Vagina (tissue), 2 donors: ENCODE results near the gene DMD.

Experiments
- CTCF ChIP-seq, 3 experiments: fragments of 450-650 bp in 2 of 3; fragments of 200-600 bp in 1 of 3; sonication (generic) in 1 of 3; IDR thresholded peaks; one replicate each; pipeline ENCODE4 v1.5.1; 2017 to 2019; ENCODE audit warnings: antibody characterized with exemption in 3 of 3, mild to moderate bottlenecking in 2 of 3, moderate library complexity in 2 of 3
- POLR2A ChIP-seq, 2 donors: fragments of 450-650 bp; IDR thresholded peaks; one replicate each; pipeline ENCODE4 v1.6.1; 2017; ENCODE audit warnings: antibody characterized with exemption in 2 of 2, mild to moderate bottlenecking in 2 of 2, moderate library complexity in 2 of 2

GRCh38 chrX:31319586-31319985 is 1891.8 kb downstream of the DMD start:
- no peak for TF ChIP-seq CTCF (IDR thresholded peaks at IDR 0.05)
- TF ChIP-seq POLR2A (IDR thresholded peaks at IDR 0.05) = no peak
